OCI-LY3 (cell line): Measurements from ENCODE around the gene ZNF205.
"Not testable (repeated sequence)": the region's sequence is repeated elsewhere in the genome, so short reads cannot be mapped to it uniquely, and the experiment has no call there.

ENCODE experiments used
- H2AFZ ChIP-seq: fragments of 200-600, 300-600 bp; shearing (Covaris generic); 2 replicates; pipeline ENCODE4 v1.6.0; 2014; ENCODE audit warnings: antibody characterized with exemption, low read depth, low read length
- H3K27ac ChIP-seq: fragments of 200-600, 300-600 bp; sonication (generic); 2 replicates; pipeline ENCODE4 v1.5.1; 2014; ENCODE audit warnings: mild to moderate bottlenecking, low read length, moderate library complexity, mixed read lengths
- H3K27me3 ChIP-seq: fragments of 200-600, 300-600 bp; sonication (generic); 2 replicates; pipeline ENCODE4 v1.6.1; 2014; ENCODE audit warnings: low read depth, low read length, mixed read lengths
- H3K36me3 ChIP-seq: fragments of 200-600, 300-600 bp; sonication (generic); replicated peaks from 2 replicates; pipeline ENCODE3; 2014; ENCODE audit warnings: low read depth, low read length, mixed read lengths
- H3K4me1 ChIP-seq: fragments of 300-600, 200-600 bp; sonication (generic); 2 replicates; pipeline ENCODE4 v1.6.1; 2014; ENCODE audit warnings: low read length, mixed read lengths
- H3K4me2 ChIP-seq: fragments of 200-600, 300-600 bp; sonication (generic); 2 replicates; pipeline ENCODE4 v1.6.1; 2014; ENCODE audit warnings: low read length, mixed read lengths
- H3K4me3 ChIP-seq: fragments of 300-600, 200-600 bp; sonication (generic); 2 replicates; pipeline ENCODE4 v1.5.1; 2014; ENCODE audit warnings: antibody characterized with exemption, mild to moderate bottlenecking, low read length, moderate library complexity
- H3K79me2 ChIP-seq: fragments of 300-600, 200-600 bp; shearing (Covaris generic); 2 replicates; pipeline ENCODE4 v1.6.1; 2014; ENCODE audit warnings: mild to moderate bottlenecking, low read length, mixed read lengths
- H3K9ac ChIP-seq: fragments of 300-600, 200-600 bp; shearing (Covaris generic); 2 replicates; pipeline ENCODE4 v1.6.0; 2014; ENCODE audit warnings: mild to moderate bottlenecking, low read length, moderate library complexity
- H3K9me3 ChIP-seq: fragments of 200-600, 300-600 bp; shearing (Covaris generic); 2 replicates; pipeline ENCODE4 v1.6.1; 2014; ENCODE audit warnings: low read length, mixed read lengths; ENCODE audit not compliant: insufficient read depth
- H4K20me1 ChIP-seq: fragments of 200-600, 300-600 bp; sonication (generic); 2 replicates; pipeline ENCODE4 v1.6.1; 2016; ENCODE audit warnings: low read length, mixed read lengths; ENCODE audit not compliant: insufficient read depth
- CTCF ChIP-seq: fragments of 200-600, 300-600 bp; sonication (generic); IDR thresholded peaks from 2 replicates; pipeline ENCODE4 v1.5.1; 2014; ENCODE audit warnings: antibody characterized with exemption, low read length, low read depth
- EZH2phosphoT487 ChIP-seq: fragments of 200-600 bp; shearing (Covaris generic); IDR thresholded peaks from 2 replicates; pipeline ENCODE4 v1.6.1; 2018; ENCODE audit warnings: antibody characterized with exemption, mixed run types, low read depth

The ZNF205 gene

GRCh38 chr16:3070608-3071111 lies 41.7 kb upstream of the ZNF205 start:
- H3K9ac ChIP-seq, result no peak overlapping the region
- no peaks in the 10 kb centered on the region for H3K9me3 ChIP-seq
- H3K36me3 ChIP-seq, result no peaks in the 10 kb centered on the region
- no peaks in the 10 kb centered on the region for H3K79me2 ChIP-seq
- H3K4me2 ChIP-seq, result no peak overlapping the region
- H4K20me1 ChIP-seq, result no peaks in the 10 kb centered on the region
- H3K4me3 ChIP-seq, result no peak overlapping the region
- H3K4me1 ChIP-seq, result peaks cover 3% of the 10 kb centered on the region
- H3K27ac ChIP-seq, result no peak overlapping the region
- TF ChIP-seq CTCF (no peak), EZH2phosphoT487 (no peak)
- H2AFZ ChIP-seq, result no peak overlapping the region
- peaks cover 6% of the 10 kb centered on the region; the same call in 1 of the 2 replicates for H3K27me3 ChIP-seq

GRCh38 chr16:3071655-3072054 lies 40.7 kb upstream of the ZNF205 start:
- no peaks in the 10 kb centered on the region for H4K20me1 ChIP-seq
- no peaks in the 10 kb centered on the region for H3K9me3 ChIP-seq
- H3K4me3 ChIP-seq, result no peak overlapping the region
- H3K9ac ChIP-seq, result no peak overlapping the region
- no peak for TF ChIP-seq EZH2phosphoT487
- TF ChIP-seq CTCF, result no peak
- H3K4me1 ChIP-seq, result no peaks in the 10 kb centered on the region
- H3K27ac ChIP-seq, result no peak overlapping the region
- no peak overlapping the region for H3K4me2 ChIP-seq
- H3K36me3 ChIP-seq, result no peaks in the 10 kb centered on the region
- H2AFZ ChIP-seq, result no peak overlapping the region
- H3K27me3 ChIP-seq, result peaks cover 6% of the 10 kb centered on the region; the same call in 1 of the 2 replicates
- H3K79me2 ChIP-seq, result no peaks in the 10 kb centered on the region

- not testable (repeated sequence) for H3K36me3 ChIP-seq, H4K20me1 ChIP-seq, H3K9ac ChIP-seq, H3K27me3 ChIP-seq, H3K4me1 ChIP-seq, H3K27ac ChIP-seq, H3K4me3 ChIP-seq, H3K79me2 ChIP-seq, H2AFZ ChIP-seq, H3K4me2 ChIP-seq, H3K9me3 ChIP-seq
Observed at GRCh38 chr16:3072148-3072547, 40.2 kb upstream of the ZNF205 start.

GRCh38 chr16:3072576-3073263 lies 39.7 kb upstream of the ZNF205 start:
- not testable (repeated sequence) for H4K20me1 ChIP-seq, H3K27ac ChIP-seq, H3K9me3 ChIP-seq, H2AFZ ChIP-seq, H3K27me3 ChIP-seq, H3K79me2 ChIP-seq, H3K4me1 ChIP-seq, H3K9ac ChIP-seq, H3K4me3 ChIP-seq, H3K4me2 ChIP-seq, H3K36me3 ChIP-seq

- Histone ChIP-seq H3K4me1 (no peaks in the 10 kb centered on the region), H3K4me2 (no peak overlapping the region), H3K27ac (no peak overlapping the region), H3K79me2 (no peaks in the 10 kb centered on the region), H3K4me3 (no peak overlapping the region), H3K9ac (no peak overlapping the region), H2AFZ (no peak overlapping the region), H3K36me3 (no peaks in the 10 kb centered on the region), H4K20me1 (no peaks in the 10 kb centered on the region), H3K9me3 (no peaks in the 10 kb centered on the region), H3K27me3 (peaks cover 6% of the 10 kb centered on the region; the same call in 1 of the 2 replicates)
- TF ChIP-seq CTCF, result no peak
- TF ChIP-seq EZH2phosphoT487, result no peak
Observed at GRCh38 chr16:3073448-3073847, 38.9 kb upstream of the ZNF205 start.
